ENCODE data around the gene MTUS2. TPM values are rescaled to one million over a fixed set of nuclear protein-coding genes. Genes with fewer than 3 reads are reported as not detected.

MTUS2 gene
- total and polyA plus RNA-seq, 10 of the 15 experiments (the other 5 are each of a cell fraction or from before 2014, with no cell fraction given) = under 0.01 to 0.05 (median 0.02) TPM; not detected in 6

DNA sequence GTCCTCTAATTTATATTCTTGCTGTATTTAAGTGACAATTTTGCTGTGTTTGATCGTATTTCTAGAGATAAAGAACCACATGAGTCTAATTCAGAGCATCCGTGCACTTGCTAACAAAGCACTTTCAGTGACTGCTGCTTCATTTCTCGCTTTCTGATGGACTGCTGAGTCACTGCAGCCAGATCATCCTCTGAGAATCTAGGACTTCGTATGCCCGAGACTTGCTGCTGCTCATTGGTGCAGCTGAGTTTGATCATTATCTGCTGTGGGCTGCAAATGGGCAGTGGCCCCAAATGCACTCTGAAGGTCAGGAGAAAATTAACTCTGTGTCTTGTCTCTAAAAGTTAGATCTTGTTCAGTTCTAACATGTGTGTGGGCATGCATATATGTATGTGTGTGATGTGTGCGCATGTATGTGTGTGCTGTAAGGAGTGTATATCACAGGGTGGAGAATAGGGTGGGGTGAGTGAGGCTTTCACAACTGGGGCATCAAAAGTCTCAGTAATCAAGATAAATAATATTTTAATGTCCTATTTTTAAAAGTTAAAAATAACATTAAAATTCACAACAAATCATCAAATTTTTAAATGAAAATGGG, 342.6 kb downstream of the MTUS2 start:
- BruUV-seq (replicated peaks) = no TSS peak
- ChIA-PET CTCF (no interaction called here), RAD21 (ENCODE audit: unreplicated experiment) (no interaction called here), POLR2A (no interaction called here), SMC1A (ENCODE audit: uncharacterized antibody, unreplicated experiment) (no interaction called here)
- FAIRE-seq (peak; percentile 23), ATAC-seq (no peak), DNase-seq (ENCODE audit: low read depth, low spot score) (no peak)
- peak overlapping the region; percentile 10; the same call in 1 of the 2 replicates for H2AFZ ChIP-seq (ENCODE audit: control insufficient read depth, low read depth, low read length)
- H3K9ac ChIP-seq (ENCODE audit: control insufficient read depth, insufficient read depth, low read length) = no peak overlapping the region
- in situ Hi-C loops (cut with MboI) = no loop called here
- H3K27ac ChIP-seq (ENCODE audit: control insufficient read depth, insufficient read depth) = no peak overlapping the region
- no peaks in the 10 kb centered on the region for H3K4me1 ChIP-seq (ENCODE audit: control insufficient read depth, insufficient read depth, low read length)
- no peaks in the 10 kb centered on the region for H3K79me2 ChIP-seq (ENCODE audit: control insufficient read depth, insufficient read depth, low read length)
- H3K4me2 ChIP-seq (ENCODE audit: control insufficient read depth, insufficient read depth) = 0 out of 2 replicates have a peak overlapping the region, but pooled peaks have one; percentile 13
- H3K9me3 ChIP-seq (replicated peaks; ENCODE audit: control insufficient read depth, insufficient read depth, low read length) = no peaks in the 10 kb centered on the region; the same call in 1 of the 3 replicates
- H3K36me3 ChIP-seq (ENCODE audit: control insufficient read depth in 2 of 2, insufficient read depth in 2 of 2, low read length in 1 of 2) = no peaks in the 10 kb centered on the region
- no peaks in the 10 kb centered on the region for H3K27me3 ChIP-seq (replicated peaks in 1 of 2; ENCODE audit: control insufficient read depth in 2 of 2, insufficient read depth in 2 of 2, low read length in 1 of 2)
- TF ChIP-seq SMC3 (IDR thresholded peaks at IDR 0.05; ENCODE audit: borderline replicate concordance, low read length) = no peak
- no peak for TF ChIP-seq MEF2A (IDR thresholded peaks at IDR 0.05; ENCODE audit: insufficient read depth, low read depth, low read length)
- no peak for TF ChIP-seq SREBF1 (IDR thresholded peaks at IDR 0.05; ENCODE audit: low read length)
- TF ChIP-seq HCFC1 (IDR thresholded peaks at IDR 0.05; ENCODE audit: low read length) = no peak
- TF ChIP-seq NR2C2 (IDR thresholded peaks at IDR 0.05; ENCODE audit: borderline replicate concordance, control insufficient read depth, insufficient read length, low read depth) = no peak
- TF ChIP-seq YBX1 (IDR thresholded peaks at IDR 0.05) = no peak
- no peak for TF ChIP-seq MYB (IDR thresholded peaks at IDR 0.05; ENCODE audit: borderline replicate concordance, low read depth, low read length)
- no peak overlapping the region for H3K4me3 ChIP-seq
- 26% methylated on average over 6 of the region's 6 CpGs for WGBS (ENCODE audit: insufficient coverage, insufficient replicate concordance, low lambda C conversion rate, missing lambda C conversion rate)
- intact Hi-C loops (cut with micrococcal nuclease; ENCODE audit: unreplicated experiment) = no loop called here
- no peaks in the 10 kb centered on the region for H4K20me1 ChIP-seq (ENCODE audit: control insufficient read depth, insufficient read depth)

GRCh38 chr13:29164116-29164515, 344.0 kb downstream of the MTUS2 start:
- whole genome bisulfite sequencing (ENCODE audit: insufficient coverage, insufficient replicate concordance, low lambda C conversion rate, missing lambda C conversion rate) = 58% methylated on average over 7 of the region's 7 CpGs
- H3K4me3 ChIP-seq = no peak overlapping the region
- ChIA-PET SMC1A (ENCODE audit: uncharacterized antibody, unreplicated experiment) (no interaction called here), POLR2A (no interaction called here), RAD21 (ENCODE audit: unreplicated experiment) (no interaction called here), CTCF (no interaction called here)
- no peaks in the 10 kb centered on the region for H4K20me1 ChIP-seq (ENCODE audit: control insufficient read depth, insufficient read depth)
- no peaks in the 10 kb centered on the region for H3K4me1 ChIP-seq (ENCODE audit: control insufficient read depth, insufficient read depth, low read length)
- DNase-seq (ENCODE audit: low read depth, low spot score) (no peak), FAIRE-seq (no peak), ATAC-seq (no peak)
- H2AFZ ChIP-seq (ENCODE audit: control insufficient read depth, low read depth, low read length) = no peak overlapping the region
- intact Hi-C loops (cut with micrococcal nuclease; ENCODE audit: unreplicated experiment) (no loop called here), in situ Hi-C loops (cut with MboI) (no loop called here)
- no peaks in the 10 kb centered on the region for H3K36me3 ChIP-seq (ENCODE audit: control insufficient read depth in 2 of 2, insufficient read depth in 2 of 2, low read length in 1 of 2)
- no TSS peak for BruUV-seq (replicated peaks)
- TF ChIP-seq, protein P1, sequence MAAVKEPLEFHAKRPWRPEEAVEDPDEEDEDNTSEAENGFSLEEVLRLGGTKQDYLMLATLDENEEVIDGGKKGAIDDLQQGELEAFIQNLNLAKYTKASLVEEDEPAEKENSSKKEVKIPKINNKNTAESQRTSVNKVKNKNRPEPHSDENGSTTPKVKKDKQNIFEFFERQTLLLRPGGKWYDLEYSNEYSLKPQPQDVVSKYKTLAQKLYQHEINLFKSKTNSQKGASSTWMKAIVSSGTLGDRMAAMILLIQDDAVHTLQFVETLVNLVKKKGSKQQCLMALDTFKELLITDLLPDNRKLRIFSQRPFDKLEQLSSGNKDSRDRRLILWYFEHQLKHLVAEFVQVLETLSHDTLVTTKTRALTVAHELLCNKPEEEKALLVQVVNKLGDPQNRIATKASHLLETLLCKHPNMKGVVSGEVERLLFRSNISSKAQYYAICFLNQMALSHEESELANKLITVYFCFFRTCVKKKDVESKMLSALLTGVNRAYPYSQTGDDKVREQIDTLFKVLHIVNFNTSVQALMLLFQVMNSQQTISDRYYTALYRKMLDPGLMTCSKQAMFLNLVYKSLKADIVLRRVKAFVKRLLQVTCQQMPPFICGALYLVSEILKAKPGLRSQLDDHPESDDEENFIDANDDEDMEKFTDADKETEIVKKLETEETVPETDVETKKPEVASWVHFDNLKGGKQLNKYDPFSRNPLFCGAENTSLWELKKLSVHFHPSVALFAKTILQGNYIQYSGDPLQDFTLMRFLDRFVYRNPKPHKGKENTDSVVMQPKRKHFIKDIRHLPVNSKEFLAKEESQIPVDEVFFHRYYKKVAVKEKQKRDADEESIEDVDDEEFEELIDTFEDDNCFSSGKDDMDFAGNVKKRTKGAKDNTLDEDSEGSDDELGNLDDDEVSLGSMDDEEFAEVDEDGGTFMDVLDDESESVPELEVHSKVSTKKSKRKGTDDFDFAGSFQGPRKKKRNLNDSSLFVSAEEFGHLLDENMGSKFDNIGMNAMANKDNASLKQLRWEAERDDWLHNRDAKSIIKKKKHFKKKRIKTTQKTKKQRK (IDR thresholded peaks at IDR 0.05; ENCODE audit: low read depth, low read length) = no peak
- TF ChIP-seq NR2F1 (conservative IDR thresholded peaks at IDR 0.05) (no peak), BHLHE40 (IDR thresholded peaks at IDR 0.05; ENCODE audit: borderline replicate concordance in 1 of 2, low read depth in 2 of 2, low read length in 1 of 2) (no peak), NRF1 (conservative IDR thresholded peaks at IDR 0.05; ENCODE audit: low read depth, low read length) (no peak), POU2F2 (IDR thresholded peaks at IDR 0.05; ENCODE audit: borderline replicate concordance, low read depth, low read length) (no peak), MAX (IDR thresholded peaks at IDR 0.05; ENCODE audit: low read depth, low read length) (no peak), YBX1 (IDR thresholded peaks at IDR 0.05) (no peak)
- no peaks in the 10 kb centered on the region for H3K27me3 ChIP-seq (replicated peaks in 1 of 2; ENCODE audit: control insufficient read depth in 2 of 2, insufficient read depth in 2 of 2, low read length in 1 of 2)
- H3K27ac ChIP-seq (ENCODE audit: control insufficient read depth, insufficient read depth) = no peak overlapping the region
- no peak overlapping the region for H3K4me2 ChIP-seq (ENCODE audit: control insufficient read depth, insufficient read depth)
- H3K9ac ChIP-seq (ENCODE audit: control insufficient read depth, insufficient read depth, low read length) = no peak overlapping the region
- H3K79me2 ChIP-seq (ENCODE audit: control insufficient read depth, insufficient read depth, low read length) = no peaks in the 10 kb centered on the region
- no peaks in the 10 kb centered on the region; the same call in 1 of the 3 replicates for H3K9me3 ChIP-seq (replicated peaks; ENCODE audit: control insufficient read depth, insufficient read depth, low read length)
